ENCODE measurements around the gene DNAH9. TPM values are rescaled to one million over a fixed set of nuclear protein-coding genes. Genes with fewer than 3 reads are reported as not detected.

Gene DNAH9
- total and polyA plus RNA-seq, 2 of the 8 experiments (the other 6 are each of a cell fraction or from before 2014, with no cell fraction given), result 0.21 to 0.86 TPM

GRCh38 chr17:11583306-11583992, 14.8 kb upstream of the DNAH9 start:
- Histone ChIP-seq H4K8ac (ENCODE audit: extremely low read depth, insufficient read depth, low read length) (peak overlapping the region; percentile 19; the same call in 1 of the 2 replicates), H3K27me3 (replicated peaks in 1 of 4; ENCODE audit: control insufficient read depth in 3 of 4, extremely low read depth in 1 of 4, insufficient read depth in 3 of 4, low read length in 3 of 4) (no peaks in the 10 kb centered on the region), H3K4me3 (ENCODE audit: extremely low read depth in 1 of 4, insufficient read depth in 2 of 4, low read depth in 3 of 4, low read length in 4 of 4) (no peak overlapping the region), H3K9me3 (ENCODE audit: insufficient read depth in 2 of 2, low read depth in 1 of 2, low read length in 1 of 2) (no peaks in the 10 kb centered on the region), H2BK120ac (replicated peaks; ENCODE audit: low read depth, low read length) (no peak overlapping the region), H3K4ac (replicated peaks; ENCODE audit: insufficient read length, low read depth, low read length) (no peak overlapping the region), H2BK15ac (ENCODE audit: low read length) (no peak overlapping the region), H2AK5ac (ENCODE audit: low read depth, low read length) (no peak overlapping the region), H3K27ac (ENCODE audit: low read depth, low read length) (no peak overlapping the region), H3K56ac (replicated peaks; ENCODE audit: insufficient read length, low read depth, low read length) (no peak overlapping the region), H4K91ac (replicated peaks; ENCODE audit: insufficient read length, low read length) (no peak overlapping the region), H3K14ac (ENCODE audit: insufficient read length) (no peak overlapping the region), H3K79me1 (ENCODE audit: low read depth, low read length) (no peaks in the 10 kb centered on the region), H2BK20ac (ENCODE audit: low read length) (no peak overlapping the region), H4K20me1 (replicated peaks in 1 of 2; ENCODE audit: control insufficient read depth in 1 of 2, insufficient read depth in 2 of 2, low read length in 2 of 2) (no peaks in the 10 kb centered on the region), H3K36me3 (ENCODE audit: control insufficient read depth in 2 of 4, insufficient read depth in 4 of 4, low read length in 3 of 4) (no peaks in the 10 kb centered on the region), H3K18ac (ENCODE audit: extremely low read depth, low read length) (no peak overlapping the region), H3K4me2 (ENCODE audit: insufficient read depth in 1 of 2, low read depth in 2 of 2, low read length in 2 of 2) (no peak overlapping the region), H2AFZ (ENCODE audit: low read length) (no peak overlapping the region), H3K4me1 (replicated peaks in 1 of 4; ENCODE audit: control insufficient read depth in 3 of 4, insufficient read depth in 4 of 4, low read length in 3 of 4) (no peaks in the 10 kb centered on the region), H3K23me2 (ENCODE audit: low read depth, low read length) (no peaks in the 10 kb centered on the region), H3K9ac (replicated peaks in 1 of 4; ENCODE audit: extremely low read depth in 1 of 4, low read depth in 3 of 4, low read length in 3 of 4) (no peak overlapping the region), H3K79me2 (ENCODE audit: control insufficient read depth in 1 of 2, insufficient read depth in 2 of 2, low read length in 2 of 2) (no peaks in the 10 kb centered on the region), H4K5ac (ENCODE audit: insufficient read length, low read depth, low read length) (no peak overlapping the region), H2BK12ac (ENCODE audit: low read depth, low read length) (no peak overlapping the region), H3K23ac (ENCODE audit: insufficient read length) (no peak overlapping the region), H2BK5ac (ENCODE audit: low read depth, low read length) (no peak overlapping the region)
- CTCF ChIA-PET (ENCODE audit: partially characterized antibody), result interaction anchor here (0.6 to 5.5 kb wide), 4 partner anchors 9 to 699 kb away, joined by 3 to 23 read pairs (median 16); no protein-coding TSS in a partner anchor
- DNase-seq (ENCODE audit: low read depth in 1 of 2, low spot score in 2 of 2) (no peak), FAIRE-seq (no peak)
- POLR2A ChIA-PET (ENCODE audit: partially characterized antibody), result no interaction called here
- no peak for TF ChIP-seq SP1 (IDR thresholded peaks at IDR 0.05; ENCODE audit: low read depth, low read length)
- no peak for TF ChIP-seq SIRT6 (IDR thresholded peaks at IDR 0.05; ENCODE audit: low read length)
- no peak for TF ChIP-seq BCL11A (IDR thresholded peaks at IDR 0.05; ENCODE audit: low read depth in 2 of 2, low read length in 2 of 2)
- no peak for TF ChIP-seq KDM5A (IDR thresholded peaks at IDR 0.05; ENCODE audit: low read length)
- no peak for TF ChIP-seq MAFK (IDR thresholded peaks at IDR 0.05; ENCODE audit: low read depth, low read length)
- no peak for TF ChIP-seq GABPA (IDR thresholded peaks at IDR 0.05; ENCODE audit: borderline replicate concordance, insufficient read depth, low read length)
- TF ChIP-seq, protein P1, sequence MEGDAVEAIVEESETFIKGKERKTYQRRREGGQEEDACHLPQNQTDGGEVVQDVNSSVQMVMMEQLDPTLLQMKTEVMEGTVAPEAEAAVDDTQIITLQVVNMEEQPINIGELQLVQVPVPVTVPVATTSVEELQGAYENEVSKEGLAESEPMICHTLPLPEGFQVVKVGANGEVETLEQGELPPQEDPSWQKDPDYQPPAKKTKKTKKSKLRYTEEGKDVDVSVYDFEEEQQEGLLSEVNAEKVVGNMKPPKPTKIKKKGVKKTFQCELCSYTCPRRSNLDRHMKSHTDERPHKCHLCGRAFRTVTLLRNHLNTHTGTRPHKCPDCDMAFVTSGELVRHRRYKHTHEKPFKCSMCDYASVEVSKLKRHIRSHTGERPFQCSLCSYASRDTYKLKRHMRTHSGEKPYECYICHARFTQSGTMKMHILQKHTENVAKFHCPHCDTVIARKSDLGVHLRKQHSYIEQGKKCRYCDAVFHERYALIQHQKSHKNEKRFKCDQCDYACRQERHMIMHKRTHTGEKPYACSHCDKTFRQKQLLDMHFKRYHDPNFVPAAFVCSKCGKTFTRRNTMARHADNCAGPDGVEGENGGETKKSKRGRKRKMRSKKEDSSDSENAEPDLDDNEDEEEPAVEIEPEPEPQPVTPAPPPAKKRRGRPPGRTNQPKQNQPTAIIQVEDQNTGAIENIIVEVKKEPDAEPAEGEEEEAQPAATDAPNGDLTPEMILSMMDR (IDR thresholded peaks at IDR 0.05; ENCODE audit: control extremely low read depth in 1 of 3, insufficient read depth in 1 of 3, low read depth in 1 of 3, low read length in 3 of 3), result peak in 1 of 3 experiments; percentile 6; a peak in 1 of 4 replicates
- 90% methylated on average over 8 of the region's 9 CpGs; no CpG with 5 or more reads in 1 of the 2 experiments for WGBS, 2 experiments (ENCODE audit: extremely low coverage in 1 of 2, insufficient coverage in 1 of 2, insufficient read length in 1 of 2, insufficient replicate concordance in 2 of 2, low coverage in 1 of 2, low lambda C conversion rate in 2 of 2, missing lambda C conversion rate in 1 of 2)

Measured in H1 (cell line).